ENCODE data around the gene SIPA1L3. TPM values are rescaled to one million over a fixed set of nuclear protein-coding genes. Genes with fewer than 3 reads are reported as not detected.
A peak's percentile ranks its signal among the peaks of the same experiment; 100 is the strongest.

The SIPA1L3 gene
- total and polyA plus RNA-seq, 11 donors = 4.7 to 22.9 (median 8.8) TPM

DNA sequence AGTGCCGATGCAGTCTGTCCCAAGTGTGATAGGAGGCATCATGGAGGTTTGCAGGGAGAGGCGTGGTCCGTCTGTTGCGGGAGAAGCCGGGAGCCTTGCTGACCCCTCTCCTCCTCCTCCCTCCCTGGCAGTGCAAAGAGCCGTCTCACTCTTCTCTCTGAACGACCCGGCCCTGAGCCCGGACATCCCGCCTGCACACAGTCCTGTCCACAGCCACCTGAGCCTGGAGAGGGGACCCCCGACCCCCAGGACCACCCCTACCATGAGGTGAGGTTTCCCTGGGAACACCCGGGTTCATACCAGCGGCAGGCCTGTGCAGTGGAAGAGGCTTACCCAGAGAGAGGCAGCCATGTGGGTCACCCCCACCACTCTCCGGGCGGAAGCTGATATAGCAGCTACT lies 294.7 kb downstream of the SIPA1L3 start:
- no peaks in the 10 kb centered on the region for H3K27me3 ChIP-seq
- peaks cover 0 to 77% (median 41%) of the 10 kb centered on the region in 9 donors for H3K36me3 ChIP-seq
- WGBS, 4 donors = 92 to 94% (median 93%) methylated on average over 15 of the region's 15 CpGs
- H3K4me3 ChIP-seq = no peak overlapping the region
- no peak overlapping the region for H3K27ac ChIP-seq
- no peaks in the 10 kb centered on the region for H3K9me3 ChIP-seq
- no peak for DNase-seq
- no peaks in the 10 kb centered on the region for H3K4me1 ChIP-seq
- intact Hi-C loops (cut with DNase I) = no loop called here
- no peak for TF ChIP-seq POLR2A (IDR thresholded peaks at IDR 0.05)
- TF ChIP-seq, protein P1, sequence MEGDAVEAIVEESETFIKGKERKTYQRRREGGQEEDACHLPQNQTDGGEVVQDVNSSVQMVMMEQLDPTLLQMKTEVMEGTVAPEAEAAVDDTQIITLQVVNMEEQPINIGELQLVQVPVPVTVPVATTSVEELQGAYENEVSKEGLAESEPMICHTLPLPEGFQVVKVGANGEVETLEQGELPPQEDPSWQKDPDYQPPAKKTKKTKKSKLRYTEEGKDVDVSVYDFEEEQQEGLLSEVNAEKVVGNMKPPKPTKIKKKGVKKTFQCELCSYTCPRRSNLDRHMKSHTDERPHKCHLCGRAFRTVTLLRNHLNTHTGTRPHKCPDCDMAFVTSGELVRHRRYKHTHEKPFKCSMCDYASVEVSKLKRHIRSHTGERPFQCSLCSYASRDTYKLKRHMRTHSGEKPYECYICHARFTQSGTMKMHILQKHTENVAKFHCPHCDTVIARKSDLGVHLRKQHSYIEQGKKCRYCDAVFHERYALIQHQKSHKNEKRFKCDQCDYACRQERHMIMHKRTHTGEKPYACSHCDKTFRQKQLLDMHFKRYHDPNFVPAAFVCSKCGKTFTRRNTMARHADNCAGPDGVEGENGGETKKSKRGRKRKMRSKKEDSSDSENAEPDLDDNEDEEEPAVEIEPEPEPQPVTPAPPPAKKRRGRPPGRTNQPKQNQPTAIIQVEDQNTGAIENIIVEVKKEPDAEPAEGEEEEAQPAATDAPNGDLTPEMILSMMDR (IDR thresholded peaks at IDR 0.05) = no peak
- ATAC-seq = no peak

DNA sequence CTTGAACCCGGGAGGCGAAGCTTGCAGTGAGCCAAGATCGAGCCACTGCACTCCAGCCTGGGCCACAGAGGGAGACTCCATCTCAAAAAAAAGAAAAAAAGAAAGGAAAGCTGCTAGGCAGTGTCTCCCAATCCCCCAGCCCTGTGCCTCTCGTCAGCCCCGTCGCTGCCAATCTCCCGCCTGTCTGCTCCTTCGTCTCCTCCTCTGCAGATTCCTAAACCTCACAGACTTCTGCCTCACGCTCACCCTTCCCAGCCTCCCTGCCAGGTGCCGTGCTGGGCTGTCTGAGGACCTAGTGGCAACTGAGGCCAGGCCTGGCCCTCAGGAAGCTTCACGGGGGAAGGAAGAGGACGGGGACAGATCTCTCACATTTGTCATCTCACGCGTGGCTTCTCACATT lies 295.5 kb downstream of the SIPA1L3 start:
- Histone ChIP-seq H3K27ac (no peak overlapping the region), H3K36me3 (peaks cover 0 to 75% (median 41%) of the 10 kb centered on the region in 9 donors), H3K4me3 (no peak overlapping the region), H3K9me3 (no peaks in the 10 kb centered on the region), H3K4me1 (no peaks in the 10 kb centered on the region), H3K27me3 (no peaks in the 10 kb centered on the region)
- 94 to 95% (median 95%) methylated on average over 14 of the region's 14 CpGs for WGBS, 4 donors
- ATAC-seq = no peak
- intact Hi-C loops (cut with DNase I) = no loop called here
- TF ChIP-seq, protein P1 (IDR thresholded peaks at IDR 0.05) = no peak
- no peak for TF ChIP-seq POLR2A (IDR thresholded peaks at IDR 0.05)
- no peak for DNase-seq

DNA sequence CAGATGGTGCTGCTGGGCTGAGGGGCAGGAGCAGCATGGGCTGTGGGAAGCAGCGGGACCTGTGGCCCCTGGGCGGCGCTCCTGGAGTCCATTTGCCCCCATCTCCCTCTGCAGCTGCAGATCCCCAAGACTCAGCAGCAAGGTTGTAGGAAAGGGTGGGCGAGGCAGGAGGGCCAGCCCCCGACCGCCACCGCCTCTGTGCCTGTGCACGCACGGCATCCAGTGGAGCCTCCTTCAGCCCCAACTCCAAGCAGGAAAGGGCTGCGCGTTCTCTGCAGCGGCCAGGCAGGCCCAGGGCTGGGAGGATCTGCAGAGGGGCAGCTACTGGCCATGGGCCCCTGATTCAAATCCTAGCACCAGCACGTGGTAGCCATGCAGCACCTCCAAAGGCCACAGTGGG lies 296.2 kb downstream of the SIPA1L3 start:
- ATAC-seq (no peak), DNase-seq (no peak)
- Histone ChIP-seq H3K36me3 (peaks cover 0 to 72% (median 41%) of the 10 kb centered on the region in 9 donors), H3K27ac (no peak overlapping the region), H3K4me3 (no peak overlapping the region), H3K9me3 (no peaks in the 10 kb centered on the region), H3K4me1 (no peaks in the 10 kb centered on the region), H3K27me3 (no peaks in the 10 kb centered on the region)
- intact Hi-C loops (cut with DNase I) = no loop called here
- TF ChIP-seq POLR2A (IDR thresholded peaks at IDR 0.05) = no peak
- TF ChIP-seq, protein P1 (IDR thresholded peaks at IDR 0.05) = no peak
- WGBS, 4 donors = 85 to 96% (median 94%) methylated on average over 7 to 13 of the region's 13 CpGs

DNA sequence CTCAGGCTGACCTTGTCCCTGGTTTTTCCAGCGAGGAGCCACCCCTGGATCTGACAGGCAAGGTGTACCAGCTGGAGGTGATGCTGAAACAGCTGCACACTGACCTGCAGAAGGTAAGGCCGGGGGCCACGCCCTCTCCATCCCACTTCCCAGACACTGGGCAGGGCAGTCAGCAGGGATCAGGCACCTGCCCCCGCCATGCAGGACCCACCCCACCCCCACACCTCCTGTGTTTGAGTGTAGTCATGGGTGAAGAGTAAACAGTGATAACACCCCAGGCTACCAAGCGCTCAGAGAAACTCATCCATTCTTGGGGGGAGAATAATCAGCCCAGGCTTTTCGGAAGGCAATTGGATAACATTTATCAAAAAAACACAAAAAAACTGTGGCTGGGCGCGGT lies 297.1 kb downstream of the SIPA1L3 start:
- no peak for TF ChIP-seq POLR2A (IDR thresholded peaks at IDR 0.05)
- TF ChIP-seq, protein P1 (IDR thresholded peaks at IDR 0.05) = no peak
- Histone ChIP-seq H3K27ac (no peak overlapping the region), H3K27me3 (peaks cover 0 to 4% (median 0%) of the 10 kb centered on the region in 9 donors), H3K4me1 (peaks cover 0 to 5% (median 2%) of the 10 kb centered on the region in 12 donors), H3K36me3 (peaks cover 0 to 63% (median 41%) of the 10 kb centered on the region in 9 donors), H3K9me3 (no peaks in the 10 kb centered on the region), H3K4me3 (no peak overlapping the region)
- WGBS, 4 donors = 89 to 94% (median 92%) methylated on average over 8 of the region's 8 CpGs
- intact Hi-C loops (cut with DNase I) = no loop called here
- ATAC-seq (peak in 1 of 4 donors; percentile 51), DNase-seq (no peak)

All from heart left ventricle (tissue), 16 donors.